Stimulated activated naive CD8-positive, alpha-beta T cell treated with anti-CD3 and anti-CD28 coated beads, Interleukin-15, Interleukin-2, amounts not matched to agents 100 U/mL and 50 U/mL, for 24 hours (primary cell): ENCODE measurements around the gene WIPF3.

Experiments
- ATAC-seq: fragments of 150-1000 bp; cut with Tn5 transposase; one replicate; pipeline ENCODE4 v1.10.0; 2021
- DNase-seq: peaks from one replicate; pipeline ENCODE4 v3.0.0; 2021

WIPF3 gene

GRCh38 chr7:29806208-29806994 is at the start of gene WIPF3:
WIPF3 (plus strand) TSS chr7:29806508; CDS start chr7:29834725, 28,217 bp downstream.
- DNase-seq: no peak
- ATAC-seq: no peak

DNA sequence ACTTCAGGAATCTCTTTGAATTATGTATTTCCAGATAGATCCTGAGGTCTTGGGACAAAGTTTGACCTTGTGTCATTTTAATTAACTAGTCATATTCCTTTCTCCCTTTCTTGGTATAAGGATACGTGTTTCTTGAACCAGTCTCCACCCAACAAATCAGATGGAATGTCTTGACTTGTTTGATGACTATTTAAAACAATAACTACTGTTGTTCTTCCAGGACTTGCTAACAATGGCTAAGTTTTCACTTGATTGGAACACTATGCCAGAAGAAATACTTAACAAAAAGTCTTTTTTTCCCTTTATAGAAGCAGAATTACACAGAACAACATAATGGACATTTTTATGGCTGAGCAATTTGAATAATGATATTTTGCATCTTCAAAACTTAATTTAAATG is 43.0 kb upstream of the WIPF3 start:
- DNase-seq: no peak
- ATAC-seq: no peak

DNA sequence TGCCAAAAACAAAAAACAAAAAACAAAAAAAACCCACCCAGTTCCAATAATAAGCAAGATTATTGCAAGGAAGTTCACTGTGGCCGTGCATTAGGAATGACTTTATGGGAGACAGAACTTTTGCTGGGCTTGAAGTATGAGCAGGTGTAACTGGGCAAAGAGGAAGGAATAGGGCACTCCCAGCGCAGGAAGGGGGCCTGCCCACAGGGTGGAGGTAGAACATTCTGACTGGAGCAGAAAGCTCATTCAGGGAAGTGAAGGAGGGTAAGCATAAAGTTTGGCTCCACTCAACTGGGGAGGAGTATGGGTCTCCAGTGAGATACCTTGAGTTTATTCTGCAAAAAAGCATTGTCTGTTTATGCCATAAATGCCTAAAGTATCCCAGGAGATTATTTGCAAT is 42.1 kb upstream of the WIPF3 start:
- no peak for DNase-seq
- no peak for ATAC-seq

DNA sequence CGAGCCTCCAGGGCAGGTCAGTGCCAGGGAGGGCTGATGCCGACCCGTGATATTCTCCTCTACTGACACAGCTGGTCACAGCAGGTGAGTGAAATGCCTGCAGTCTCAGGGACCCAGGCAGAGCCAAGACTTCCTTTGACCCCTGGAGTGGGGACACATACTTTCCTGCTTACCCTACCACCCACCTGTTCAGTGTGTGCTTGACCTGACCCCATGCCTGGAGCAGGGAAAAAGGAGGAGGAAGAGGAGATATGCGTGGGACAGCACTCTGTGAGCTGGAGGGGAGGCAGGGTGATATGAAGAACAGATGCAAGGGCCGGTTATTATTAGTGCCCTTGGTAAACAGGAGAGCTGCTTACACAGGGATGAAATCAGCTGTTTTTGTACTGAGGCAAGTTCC is 40.8 kb upstream of the WIPF3 start:
- no peak for DNase-seq
- ATAC-seq: no peak

DNA sequence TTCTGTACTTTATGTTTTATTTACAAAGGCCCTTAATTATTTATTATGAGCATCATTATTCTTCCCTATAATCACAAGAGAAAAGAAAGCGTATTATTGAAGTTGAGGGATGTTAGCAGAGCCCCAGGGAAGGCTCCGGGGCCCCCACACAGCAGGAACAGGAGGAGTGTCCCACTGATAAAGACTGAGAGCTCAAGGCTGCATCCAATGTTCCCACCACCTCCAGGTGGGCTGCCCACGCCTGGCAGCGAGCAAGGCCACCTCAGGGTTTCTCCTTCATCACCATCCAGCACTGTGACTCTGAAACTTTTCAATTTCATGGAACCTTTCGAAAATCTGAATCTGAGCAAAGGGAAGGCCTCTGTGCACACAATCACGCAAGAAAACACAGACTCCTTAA is 35.9 kb upstream of the WIPF3 start:
- ATAC-seq: no peak
- DNase-seq: no peak

DNA sequence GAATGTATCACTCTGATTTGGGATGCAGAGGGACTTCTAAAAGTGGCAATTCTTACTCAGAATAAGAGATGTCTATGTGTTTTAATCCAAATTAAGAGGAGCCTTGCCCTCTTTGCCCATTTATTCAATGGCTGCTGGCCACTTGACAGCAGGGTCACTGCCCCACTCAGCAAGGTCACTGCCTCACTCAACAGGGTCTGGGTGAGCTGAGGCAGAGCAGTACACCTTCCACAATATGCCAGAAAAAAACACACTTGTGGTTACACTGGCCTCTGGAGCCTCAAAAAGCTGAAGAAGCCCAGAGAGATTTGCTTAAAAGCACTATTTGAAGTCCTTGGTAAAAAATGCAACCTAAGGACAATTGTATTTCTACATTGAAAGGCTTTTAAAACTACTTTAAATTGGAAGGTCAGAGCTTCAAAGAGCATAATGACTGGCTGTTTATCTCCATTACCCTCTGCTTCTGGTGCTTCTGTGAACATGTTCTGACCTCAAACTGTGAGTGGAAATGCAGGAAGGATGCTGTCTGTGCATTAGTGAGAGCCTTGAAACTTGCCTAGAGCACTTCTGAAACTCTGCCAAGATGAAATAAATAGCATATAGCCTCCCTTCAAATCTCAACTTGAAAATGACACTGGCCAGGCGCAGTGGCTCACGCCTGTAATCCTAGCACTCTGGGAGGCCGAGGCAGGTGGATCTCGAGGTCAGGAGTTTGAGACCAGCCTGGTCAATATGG is 35.1 kb upstream of the WIPF3 start:
- DNase-seq (no peak), ATAC-seq (no peak)

GRCh38 chr7:29779017-29779416 is 27.3 kb upstream of the WIPF3 start:
- ATAC-seq: no peak
- no peak for DNase-seq

DNA sequence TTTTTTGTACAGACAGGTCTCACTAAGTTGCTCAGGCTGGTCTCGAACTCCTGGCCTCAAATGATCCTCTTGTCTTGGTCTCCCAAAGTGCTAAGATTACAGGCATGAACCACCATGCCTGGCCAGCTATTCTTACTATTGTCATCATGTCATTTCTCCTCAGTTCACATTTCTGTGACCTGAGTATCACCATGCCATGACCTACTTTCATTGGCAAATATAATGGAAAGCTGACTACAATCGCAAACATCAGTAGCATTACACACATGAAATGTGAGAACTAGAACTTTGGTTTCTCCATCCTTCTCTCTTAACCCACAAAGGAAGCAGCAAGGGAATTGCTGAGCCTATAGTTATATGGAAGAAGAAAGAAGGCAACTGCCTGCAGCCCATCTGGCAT is 26.0 kb upstream of the WIPF3 start:
- no peak for DNase-seq

GRCh38 chr7:29783671-29784070 is 22.6 kb upstream of the WIPF3 start:
- ATAC-seq (no peak), DNase-seq (no peak)

More for the DNA sequence above, 26.0 kb upstream of the WIPF3 start:
- no peak for ATAC-seq

DNA sequence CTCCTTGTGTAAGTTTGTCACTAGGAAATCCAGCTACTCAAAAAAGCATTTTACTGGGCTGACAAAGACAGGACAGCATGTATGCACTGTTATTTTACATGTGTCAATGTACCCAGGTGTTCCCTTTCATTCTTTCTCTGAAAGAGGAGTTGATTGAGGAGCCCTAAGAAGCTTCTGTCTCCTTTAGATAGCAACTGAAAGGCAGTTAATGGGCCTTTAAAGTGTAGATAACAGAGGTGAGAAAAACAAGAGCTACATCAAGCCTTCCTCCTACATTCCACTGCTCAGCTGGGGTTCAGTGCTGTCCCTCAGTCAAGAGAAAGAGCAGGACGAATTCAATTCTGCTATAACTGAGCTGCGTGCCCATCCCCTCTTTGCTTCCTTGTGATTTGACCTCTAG is 12.8 kb upstream of the WIPF3 start:
- DNase-seq: no peak

GRCh38 chr7:29794959-29795629 is 11.2 kb upstream of the WIPF3 start:
- ATAC-seq (no peak), DNase-seq (no peak)

More for the DNA sequence above, 12.8 kb upstream of the WIPF3 start:
- ATAC-seq: no peak

DNA sequence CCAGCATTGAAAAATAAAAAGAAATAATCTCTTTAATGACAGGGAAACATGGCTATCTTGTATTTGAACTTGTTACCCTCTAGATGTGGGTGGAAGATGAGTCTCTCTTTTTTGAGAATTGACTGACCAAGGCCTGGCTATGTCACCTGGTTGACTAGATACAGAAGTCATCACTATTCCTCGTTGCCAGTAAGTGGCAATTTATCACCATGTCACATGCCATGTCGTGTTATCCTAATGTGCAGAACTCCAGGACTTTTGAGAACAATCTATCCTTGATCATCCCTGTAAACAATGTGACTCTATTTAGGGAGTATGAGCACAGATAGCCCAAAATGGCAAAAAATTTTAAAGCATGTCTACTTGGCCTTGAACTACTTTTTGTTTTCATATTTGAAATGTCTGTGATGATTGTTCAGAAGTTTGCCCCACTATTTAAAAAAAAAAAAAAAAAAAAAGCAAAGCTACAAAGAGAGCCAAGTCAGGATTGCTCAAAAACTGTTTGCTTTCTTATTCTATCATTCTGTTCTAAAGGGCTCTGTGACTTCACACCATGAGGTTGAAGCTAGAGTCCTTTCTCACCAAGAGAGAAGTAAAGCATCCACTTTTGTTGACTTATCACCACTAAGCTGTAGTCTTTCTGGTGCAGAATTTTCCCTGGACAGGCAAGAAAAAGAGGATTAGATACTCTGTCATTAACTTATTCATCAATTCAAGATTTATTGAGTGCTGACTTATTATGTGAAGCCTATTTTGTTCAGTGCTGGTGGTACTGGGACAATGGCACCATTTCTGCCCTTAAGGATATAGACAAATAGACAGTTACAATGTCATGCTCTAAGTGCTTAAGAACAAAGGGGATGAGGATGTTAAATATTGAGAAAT is 10.4 kb upstream of the WIPF3 start:
- ATAC-seq (no peak), DNase-seq (no peak)

- DNase-seq (no peak), ATAC-seq (peak; percentile 23)
Measured at GRCh38 chr7:29797112-29797944, 9.0 kb upstream of the WIPF3 start.

- ATAC-seq (no peak), DNase-seq (no peak)
Measured at GRCh38 chr7:29798422-29798821, 7.9 kb upstream of the WIPF3 start.

DNA sequence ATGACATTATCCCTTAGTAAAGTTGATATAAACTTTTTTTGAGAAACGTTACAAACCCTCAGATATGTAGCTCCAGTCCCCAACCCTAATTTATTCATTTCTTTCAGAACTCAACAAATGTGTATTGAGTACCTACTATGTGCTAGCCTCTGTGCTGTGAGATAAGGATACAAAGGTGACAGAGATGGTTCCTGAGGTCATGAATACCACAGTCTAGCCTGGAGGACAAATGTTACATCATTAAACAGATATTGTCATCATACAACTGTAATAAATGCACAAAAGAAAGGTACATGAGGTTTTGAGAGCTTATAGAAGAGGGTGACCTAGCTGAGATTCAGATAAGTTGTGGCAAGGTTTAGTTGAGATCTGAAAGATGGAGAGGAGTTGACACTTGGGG is 4.4 kb upstream of the WIPF3 start:
- DNase-seq (no peak), ATAC-seq (no peak)

DNA sequence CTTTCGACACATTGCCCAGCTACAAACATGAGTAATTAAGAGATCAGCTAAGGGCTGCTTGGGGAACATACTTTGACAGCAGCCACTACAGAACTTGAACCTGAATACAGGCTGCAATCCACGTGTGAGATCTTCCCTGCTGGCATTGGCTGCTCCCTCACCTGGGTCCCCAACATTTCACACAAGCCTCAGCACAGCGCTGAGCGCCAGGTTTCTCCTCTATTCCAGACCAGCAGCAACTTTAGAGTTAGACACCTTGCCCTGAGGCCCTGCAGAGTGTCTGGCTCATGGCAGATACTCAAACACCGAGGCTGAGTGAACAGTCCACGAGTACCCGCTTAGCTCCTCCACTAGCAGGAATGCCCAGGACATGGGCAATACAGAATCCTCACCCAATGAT is 1.3 kb upstream of the WIPF3 start:
- DNase-seq: no peak

GRCh38 chr7:29805886-29806207 is 461 bp upstream of the WIPF3 start:
- ATAC-seq (no peak), DNase-seq (no peak)

More for the DNA sequence above, 1.3 kb upstream of the WIPF3 start:
- no peak for ATAC-seq

- ATAC-seq (no peak), DNase-seq (no peak)
Measured at GRCh38 chr7:29806995-29807841, 910 bp downstream of the WIPF3 start.

GRCh38 chr7:29808075-29808801 is 1.9 kb downstream of the WIPF3 start:
- DNase-seq: no peak
- no peak for ATAC-seq
